ENCODE results near the gene COL25A1. TPM values are rescaled to one million over a fixed set of nuclear protein-coding genes. Genes with fewer than 3 reads are reported as not detected.
A peak's percentile ranks its signal among the peaks of the same experiment; 100 is the strongest.

The COL25A1 gene
- total RNA-seq, 1 experiment from 2014 or later: not detected

GRCh38 chr4:108867476-108867875, 435.0 kb downstream of the COL25A1 start:
- in situ Hi-C loops (cut with HindIII; ENCODE audit: low sequenced_read_pairs): no loop called here

GRCh38 chr4:108861334-108861733, 441.1 kb downstream of the COL25A1 start:
- in situ Hi-C loops (cut with HindIII; ENCODE audit: low sequenced_read_pairs): no loop called here
- DNase-seq (ENCODE audit: low spot score): no peak

More at GRCh38 chr4:108867476-108867875, 435.0 kb downstream of the COL25A1 start:
- no peak for DNase-seq (ENCODE audit: low spot score)

- DNase-seq (ENCODE audit: low spot score): no peak
Observed at GRCh38 chr4:108854786-108855185, 447.7 kb downstream of the COL25A1 start.

GRCh38 chr4:108852691-108853090, 449.8 kb downstream of the COL25A1 start:
- DNase-seq (ENCODE audit: low spot score): no peak
- in situ Hi-C loops (cut with HindIII; ENCODE audit: low sequenced_read_pairs): no loop called here

More at GRCh38 chr4:108854786-108855185, 447.7 kb downstream of the COL25A1 start:
- in situ Hi-C loops (cut with HindIII; ENCODE audit: low sequenced_read_pairs): no loop called here

GRCh38 chr4:108851366-108851765, 451.1 kb downstream of the COL25A1 start:
- in situ Hi-C loops (cut with HindIII; ENCODE audit: low sequenced_read_pairs): no loop called here
- no peak for DNase-seq (ENCODE audit: low spot score)

GRCh38 chr4:108850219-108850649, 452.2 kb downstream of the COL25A1 start:
- in situ Hi-C loops (cut with HindIII; ENCODE audit: low sequenced_read_pairs): no loop called here
- DNase-seq (ENCODE audit: low spot score): no peak

- in situ Hi-C loops (cut with HindIII; ENCODE audit: low sequenced_read_pairs): no loop called here
- no peak for DNase-seq (ENCODE audit: low spot score)
Observed at GRCh38 chr4:108849611-108850168, 452.8 kb downstream of the COL25A1 start.

GRCh38 chr4:108846568-108846967, 455.9 kb downstream of the COL25A1 start:
- no peak for DNase-seq (ENCODE audit: low spot score)
- in situ Hi-C loops (cut with HindIII; ENCODE audit: low sequenced_read_pairs): no loop called here

- no peak for DNase-seq (ENCODE audit: low spot score)
- in situ Hi-C loops (cut with HindIII; ENCODE audit: low sequenced_read_pairs): no loop called here
Observed at GRCh38 chr4:108840426-108840975, 462.0 kb downstream of the COL25A1 start.

- in situ Hi-C loops (cut with HindIII; ENCODE audit: low sequenced_read_pairs): no loop called here
- DNase-seq (ENCODE audit: low spot score): no peak
Observed at GRCh38 chr4:108839333-108839732, 463.1 kb downstream of the COL25A1 start.

- in situ Hi-C loops (cut with HindIII; ENCODE audit: low sequenced_read_pairs): no loop called here
- DNase-seq (ENCODE audit: low spot score): no peak
Observed at GRCh38 chr4:108838451-108838850, 464.0 kb downstream of the COL25A1 start.

GRCh38 chr4:108834835-108835384, 467.5 kb downstream of the COL25A1 start:
- in situ Hi-C loops (cut with HindIII; ENCODE audit: low sequenced_read_pairs): no loop called here
- DNase-seq (ENCODE audit: low spot score): peak; percentile 23

GRCh38 chr4:108834166-108834834, 468.2 kb downstream of the COL25A1 start:
- in situ Hi-C loops (cut with HindIII; ENCODE audit: low sequenced_read_pairs): no loop called here
- DNase-seq (ENCODE audit: low spot score): no peak

GRCh38 chr4:108833046-108833445, 469.4 kb downstream of the COL25A1 start:
- in situ Hi-C loops (cut with HindIII; ENCODE audit: low sequenced_read_pairs): no loop called here
- DNase-seq (ENCODE audit: low spot score): no peak

GRCh38 chr4:108831886-108832285, 470.6 kb downstream of the COL25A1 start:
- DNase-seq (ENCODE audit: low spot score): no peak
- in situ Hi-C loops (cut with HindIII; ENCODE audit: low sequenced_read_pairs): no loop called here

GRCh38 chr4:108831291-108831690, 471.2 kb downstream of the COL25A1 start:
- DNase-seq (ENCODE audit: low spot score): no peak
- in situ Hi-C loops (cut with HindIII; ENCODE audit: low sequenced_read_pairs): no loop called here

GRCh38 chr4:108830509-108831244, 471.8 kb downstream of the COL25A1 start:
- in situ Hi-C loops (cut with HindIII; ENCODE audit: low sequenced_read_pairs): no loop called here
- peak; percentile 35 for DNase-seq (ENCODE audit: low spot score)

GRCh38 chr4:108829966-108830492, 472.4 kb downstream of the COL25A1 start:
- in situ Hi-C loops (cut with HindIII; ENCODE audit: low sequenced_read_pairs): no loop called here
- no peak for DNase-seq (ENCODE audit: low spot score)

GRCh38 chr4:108828620-108829019, 473.8 kb downstream of the COL25A1 start:
- in situ Hi-C loops (cut with HindIII; ENCODE audit: low sequenced_read_pairs): no loop called here
- no peak for DNase-seq (ENCODE audit: low spot score)

All from G401 (cell line).